Measurements from ENCODE around the gene DNAL1. TPM values are rescaled to one million over a fixed set of nuclear protein-coding genes. Genes with fewer than 3 reads are reported as not detected.

Gene DNAL1
- total RNA-seq, 1 donor from 2014 or later = 10.7 TPM

GRCh38 chr14:73744874-73745529 lies 100.2 kb downstream of the DNAL1 start:
- DNase-seq = no peak

GRCh38 chr14:73745571-73746519 lies 101.1 kb downstream of the DNAL1 start:
- no peak for DNase-seq

DNA sequence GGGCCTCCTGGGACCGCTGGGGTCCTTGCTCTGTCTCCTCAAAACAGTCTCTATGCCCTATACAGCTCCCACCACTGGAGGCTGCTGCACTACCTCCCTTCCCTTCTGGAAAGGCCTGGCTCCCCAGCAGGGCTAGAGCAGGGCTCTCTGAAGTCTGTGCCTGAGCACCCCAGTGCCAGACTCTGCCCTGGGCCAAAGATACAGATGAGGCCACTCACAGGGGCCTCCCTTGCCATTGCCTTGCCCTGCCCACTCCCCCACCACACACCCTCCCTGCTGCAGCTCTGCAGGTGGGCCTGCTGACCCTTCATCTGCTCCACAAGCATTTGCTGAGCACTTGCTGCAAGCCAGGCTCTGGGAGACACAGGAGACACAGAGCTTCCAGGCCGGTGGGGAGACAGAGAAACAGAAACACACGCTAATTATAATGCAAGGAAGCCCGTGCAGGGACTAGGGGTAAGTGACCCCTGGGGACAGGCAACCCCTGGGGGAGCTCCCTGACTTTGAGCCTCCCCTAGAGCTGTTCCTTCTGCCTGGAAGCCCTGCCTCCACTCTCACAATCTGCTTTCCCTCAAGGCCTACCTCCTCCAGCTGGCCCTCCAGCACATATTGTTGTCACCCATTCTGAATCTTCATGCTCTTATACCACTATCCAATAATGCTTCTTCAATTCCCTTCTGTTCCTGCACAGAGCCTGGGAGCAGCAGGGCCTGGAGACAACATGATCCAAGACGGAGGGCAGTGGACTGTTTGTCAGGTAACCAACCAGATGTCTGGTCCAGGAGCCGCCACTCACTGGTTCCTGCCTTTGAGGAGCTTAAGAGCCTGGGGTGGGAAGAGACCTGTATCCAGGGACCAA lies 102.0 kb downstream of the DNAL1 start:
- no peak for DNase-seq

DNA sequence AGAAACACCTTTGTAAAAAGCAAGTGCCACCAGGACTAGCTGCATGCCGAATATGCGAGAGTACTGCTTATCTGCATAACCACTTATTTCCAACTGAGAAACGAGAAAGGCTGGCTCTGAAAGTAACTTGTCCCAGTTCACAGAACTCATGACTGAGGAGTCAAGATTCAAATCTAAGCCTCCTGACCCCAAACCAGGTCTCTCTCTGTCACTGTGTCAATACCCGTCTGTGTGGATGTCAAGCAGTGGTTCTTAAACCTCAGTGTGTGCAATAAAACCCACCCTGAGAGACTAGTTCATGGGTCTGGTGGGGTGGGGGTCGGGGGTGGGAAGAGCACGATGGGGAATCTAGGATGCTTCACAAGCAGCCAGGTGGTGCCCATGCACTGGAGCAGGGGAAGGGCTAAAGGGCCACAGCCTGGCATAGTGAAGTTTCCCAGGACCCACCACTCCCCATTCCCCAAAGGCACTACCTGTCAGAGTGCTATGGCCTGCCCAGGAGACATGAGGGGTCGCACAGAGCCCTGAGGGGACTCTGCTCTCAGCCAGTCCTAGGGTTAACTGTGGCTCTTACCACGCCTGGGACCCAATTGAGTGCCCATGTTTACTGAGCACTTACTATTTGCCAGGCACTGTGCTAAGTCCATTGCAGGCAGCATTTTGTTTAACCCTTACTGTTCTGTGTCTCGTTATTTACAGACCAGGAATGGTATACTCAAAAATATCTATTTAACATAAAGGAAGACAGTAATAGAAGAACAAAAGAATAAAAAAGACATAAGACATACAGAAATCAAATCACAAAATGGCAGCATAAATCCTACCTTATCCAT lies 102.8 kb downstream of the DNAL1 start:
- no peak for DNase-seq

DNA sequence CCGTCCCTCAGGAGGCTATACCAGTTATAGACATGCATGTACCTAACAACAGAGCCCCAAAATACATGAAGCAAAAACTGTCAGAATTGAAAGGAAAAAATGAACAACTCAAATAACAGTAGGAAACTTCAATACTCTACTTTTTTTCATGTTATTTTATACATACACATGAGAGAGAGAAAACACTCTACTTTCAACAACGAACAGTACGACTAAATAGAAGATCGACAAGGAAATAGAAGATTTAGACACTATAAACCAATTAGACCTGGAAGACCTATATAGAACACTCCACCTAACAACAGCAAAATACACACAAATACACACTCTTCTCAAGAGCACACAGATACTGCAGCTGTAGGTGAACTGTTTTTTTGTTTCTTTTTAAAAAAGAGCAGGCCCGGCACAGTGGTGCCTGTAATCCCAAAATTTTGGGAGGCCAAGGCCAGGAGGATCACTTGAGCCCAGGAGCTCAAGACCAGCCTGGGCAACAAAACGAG lies 104.1 kb downstream of the DNAL1 start:
- no peak for DNase-seq

DNA sequence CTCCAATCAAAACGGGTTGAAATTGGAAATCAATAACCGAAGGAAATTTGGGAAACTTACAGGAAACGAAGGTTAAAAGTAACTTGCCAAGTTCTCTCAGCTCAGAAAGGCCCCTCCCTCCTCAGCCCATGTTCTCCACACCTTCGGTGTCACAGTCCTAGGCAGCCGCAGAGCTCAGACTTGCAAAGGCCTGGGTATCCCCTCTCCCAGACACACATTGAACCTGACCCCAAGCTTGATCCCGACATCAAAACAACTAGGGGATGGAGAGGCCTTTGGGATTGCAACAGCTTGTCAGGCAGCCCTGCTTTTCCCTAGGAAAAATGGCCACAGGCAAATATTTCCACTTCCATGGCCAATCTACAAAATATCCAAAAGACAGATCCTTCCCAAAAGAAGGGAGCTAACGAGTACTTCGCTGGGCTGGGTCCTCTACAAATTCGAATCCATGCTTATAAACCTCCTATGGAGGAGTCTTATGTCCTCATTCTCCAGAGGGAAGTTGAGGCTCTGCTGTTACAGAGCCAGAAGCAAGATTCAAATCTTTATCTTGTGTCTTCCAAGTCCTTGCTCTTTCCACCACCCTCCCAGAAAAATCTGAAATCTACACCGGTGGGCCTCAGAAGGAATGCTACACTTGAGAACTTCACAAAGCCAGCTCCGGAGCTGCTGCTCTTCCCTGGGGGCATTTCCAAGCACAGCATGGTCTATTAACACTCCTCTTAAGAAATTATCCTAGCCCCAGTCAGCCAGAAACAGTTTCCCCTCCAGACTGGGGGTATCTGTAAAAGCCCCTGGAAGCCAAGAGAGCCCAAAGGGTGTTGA lies 105.1 kb downstream of the DNAL1 start:
- DNase-seq = no peak

GRCh38 chr14:73750531-73750901 lies 105.7 kb downstream of the DNAL1 start:
- DNase-seq = no peak

GRCh38 chr14:73751157-73751691 lies 106.4 kb downstream of the DNAL1 start:
- DNase-seq = no peak

DNA sequence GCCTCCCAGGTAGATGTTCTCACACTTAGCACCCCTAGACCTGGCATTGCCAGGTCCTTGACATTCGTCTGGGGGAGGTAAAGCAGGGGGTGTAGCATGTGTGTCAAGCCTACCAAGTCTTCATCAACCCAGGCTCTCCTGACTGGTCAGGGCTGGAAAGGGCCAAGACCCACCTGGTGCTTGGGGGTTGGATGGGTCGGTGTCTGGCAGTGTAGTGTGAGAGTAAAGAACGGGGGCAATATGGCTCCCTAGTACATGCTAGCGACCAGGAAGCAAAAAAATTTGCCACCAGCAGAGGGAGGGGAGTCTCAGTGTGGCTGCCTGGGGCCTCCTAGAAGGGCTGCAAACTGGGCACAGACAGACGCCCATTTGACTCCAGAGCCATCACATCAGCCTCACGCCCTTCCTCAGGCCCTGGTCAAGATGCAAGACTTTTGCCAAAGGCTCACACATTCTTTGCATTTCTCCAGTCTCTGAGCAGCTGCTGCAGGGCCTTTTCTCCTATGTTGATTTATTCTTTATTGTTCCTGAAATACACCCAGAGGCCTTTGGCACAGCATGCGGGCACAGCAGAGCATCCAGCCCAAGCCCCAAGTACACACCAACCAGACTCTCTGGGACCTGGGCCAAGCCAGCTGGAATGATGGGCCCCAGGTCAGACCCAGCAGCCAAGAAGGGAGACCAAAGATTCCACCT lies 107.7 kb downstream of the DNAL1 start:
- DNase-seq = peak; percentile 69

Other genes starting within 250 kb of the DNAL1 start
- 46.3 and 81.6 TPM in 2 replicates for gene NUMB, start 186.4 kb upstream of the DNAL1 start, total RNA-seq
- 27.0 and 31.0 TPM in 2 replicates for gene RIOX1, start 154.1 kb upstream of the DNAL1 start, total RNA-seq
- gene ACOT1, start 107.8 kb upstream of the DNAL1 start, total RNA-seq = 2.0 and 3.5 TPM in 2 replicates
- 0.09 TPM in 1 of 2 replicates, not detected in the other for gene HEATR4, start 86.0 kb upstream of the DNAL1 start, total RNA-seq
- gene ACOT2, start 75.8 kb upstream of the DNAL1 start, total RNA-seq = 22.5 and 25.6 TPM in 2 replicates
- 0.34 and 1.3 TPM in 2 replicates for gene ACOT4, start 53.1 kb upstream of the DNAL1 start, total RNA-seq
- not detected in 2 replicates for gene ACOT6, start 32.5 kb upstream of the DNAL1 start, total RNA-seq
- 15.7 and 38.0 TPM in 2 replicates for gene PNMA1, start 69.4 kb downstream of the DNAL1 start, total RNA-seq
- gene PTGR2, start 206.8 kb downstream of the DNAL1 start, total RNA-seq = 2.0 and 2.2 TPM in 2 replicates
- gene ZNF410, start 241.9 kb downstream of the DNAL1 start, total RNA-seq = 60.1 and 71.6 TPM in 2 replicates

All from dermis blood vessel endothelial cell (primary cell).